Measurements from ENCODE around the gene TUBB2A. TPM values are rescaled to one million over a fixed set of nuclear protein-coding genes. Genes with fewer than 3 reads are reported as not detected.

The TUBB2A gene
- total and polyA plus RNA-seq, 2 of the 13 experiments (the other 11 are each of a cell fraction or from before 2014, with no cell fraction given): 35.3 to 106 TPM

DNA sequence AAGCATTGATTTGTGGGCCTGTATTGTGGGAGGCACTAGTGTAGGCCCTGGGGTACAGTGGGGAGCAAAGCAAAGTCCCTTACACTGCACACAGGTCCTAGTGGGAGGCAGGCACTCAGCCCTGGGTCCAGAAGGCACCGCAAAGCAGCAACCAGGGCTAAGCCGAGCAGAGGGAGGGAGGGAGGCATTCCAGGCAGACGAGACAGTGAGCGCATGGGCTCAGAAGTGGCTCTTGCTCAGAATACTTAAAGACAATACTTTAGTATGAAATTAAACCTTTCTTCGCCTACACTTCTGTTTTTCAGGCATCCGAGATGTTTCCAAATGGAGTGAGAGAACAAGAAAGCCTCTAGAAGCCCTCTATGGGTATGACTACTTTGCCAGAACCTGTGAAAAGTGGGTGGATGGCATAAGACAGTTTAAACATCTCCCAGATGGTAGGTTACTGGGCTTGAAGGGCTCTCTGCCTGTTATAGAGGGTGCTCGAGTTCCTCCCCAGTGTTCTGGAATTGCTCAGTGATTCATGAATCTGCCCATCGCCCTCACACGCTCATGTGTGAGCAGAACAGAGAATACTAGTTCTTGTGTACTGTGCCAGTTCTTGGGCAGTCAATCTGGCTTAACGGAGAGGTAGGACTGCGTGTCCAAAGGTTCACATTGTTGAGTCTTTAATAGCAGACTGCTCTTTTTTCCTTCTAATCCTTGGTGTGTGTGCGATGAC is 20.1 kb downstream of the TUBB2A start (continued):
- TF ChIP-seq, protein P1, sequence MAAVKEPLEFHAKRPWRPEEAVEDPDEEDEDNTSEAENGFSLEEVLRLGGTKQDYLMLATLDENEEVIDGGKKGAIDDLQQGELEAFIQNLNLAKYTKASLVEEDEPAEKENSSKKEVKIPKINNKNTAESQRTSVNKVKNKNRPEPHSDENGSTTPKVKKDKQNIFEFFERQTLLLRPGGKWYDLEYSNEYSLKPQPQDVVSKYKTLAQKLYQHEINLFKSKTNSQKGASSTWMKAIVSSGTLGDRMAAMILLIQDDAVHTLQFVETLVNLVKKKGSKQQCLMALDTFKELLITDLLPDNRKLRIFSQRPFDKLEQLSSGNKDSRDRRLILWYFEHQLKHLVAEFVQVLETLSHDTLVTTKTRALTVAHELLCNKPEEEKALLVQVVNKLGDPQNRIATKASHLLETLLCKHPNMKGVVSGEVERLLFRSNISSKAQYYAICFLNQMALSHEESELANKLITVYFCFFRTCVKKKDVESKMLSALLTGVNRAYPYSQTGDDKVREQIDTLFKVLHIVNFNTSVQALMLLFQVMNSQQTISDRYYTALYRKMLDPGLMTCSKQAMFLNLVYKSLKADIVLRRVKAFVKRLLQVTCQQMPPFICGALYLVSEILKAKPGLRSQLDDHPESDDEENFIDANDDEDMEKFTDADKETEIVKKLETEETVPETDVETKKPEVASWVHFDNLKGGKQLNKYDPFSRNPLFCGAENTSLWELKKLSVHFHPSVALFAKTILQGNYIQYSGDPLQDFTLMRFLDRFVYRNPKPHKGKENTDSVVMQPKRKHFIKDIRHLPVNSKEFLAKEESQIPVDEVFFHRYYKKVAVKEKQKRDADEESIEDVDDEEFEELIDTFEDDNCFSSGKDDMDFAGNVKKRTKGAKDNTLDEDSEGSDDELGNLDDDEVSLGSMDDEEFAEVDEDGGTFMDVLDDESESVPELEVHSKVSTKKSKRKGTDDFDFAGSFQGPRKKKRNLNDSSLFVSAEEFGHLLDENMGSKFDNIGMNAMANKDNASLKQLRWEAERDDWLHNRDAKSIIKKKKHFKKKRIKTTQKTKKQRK (IDR thresholded peaks at IDR 0.05; ENCODE audit: low read length): no peak
- TF ChIP-seq ZNF225 (CRISPR knock-in tag; IDR thresholded peaks at IDR 0.05) (no peak), RBM39 (IDR thresholded peaks at IDR 0.05; ENCODE audit: low read depth, low read length, poor library complexity, severe bottlenecking) (no peak), ZNF451 (CRISPR knock-in tag; IDR thresholded peaks at IDR 0.05) (no peak), ZNF589 (CRISPR knock-in tag; conservative IDR thresholded peaks at IDR 0.05) (no peak), CHD4 (IDR thresholded peaks at IDR 0.05; ENCODE audit: borderline replicate concordance, low read length) (no peak), CENPT (CRISPR knock-in tag; IDR thresholded peaks at IDR 0.05; ENCODE audit: low read depth) (no peak), ZNF75D (CRISPR knock-in tag; IDR thresholded peaks at IDR 0.05; ENCODE audit: borderline replicate concordance) (no peak), ZFP62 (CRISPR knock-in tag; IDR thresholded peaks at IDR 0.05) (no peak), SSRP1 (CRISPR knock-in tag; IDR thresholded peaks at IDR 0.05) (0 out of 2 replicates have a peak, but pooled peaks have one; percentile 20), RBM22 (optimal IDR thresholded peaks at IDR 0.05; ENCODE audit: low read length) (no peak)
- TF ChIP-seq, protein P2, sequence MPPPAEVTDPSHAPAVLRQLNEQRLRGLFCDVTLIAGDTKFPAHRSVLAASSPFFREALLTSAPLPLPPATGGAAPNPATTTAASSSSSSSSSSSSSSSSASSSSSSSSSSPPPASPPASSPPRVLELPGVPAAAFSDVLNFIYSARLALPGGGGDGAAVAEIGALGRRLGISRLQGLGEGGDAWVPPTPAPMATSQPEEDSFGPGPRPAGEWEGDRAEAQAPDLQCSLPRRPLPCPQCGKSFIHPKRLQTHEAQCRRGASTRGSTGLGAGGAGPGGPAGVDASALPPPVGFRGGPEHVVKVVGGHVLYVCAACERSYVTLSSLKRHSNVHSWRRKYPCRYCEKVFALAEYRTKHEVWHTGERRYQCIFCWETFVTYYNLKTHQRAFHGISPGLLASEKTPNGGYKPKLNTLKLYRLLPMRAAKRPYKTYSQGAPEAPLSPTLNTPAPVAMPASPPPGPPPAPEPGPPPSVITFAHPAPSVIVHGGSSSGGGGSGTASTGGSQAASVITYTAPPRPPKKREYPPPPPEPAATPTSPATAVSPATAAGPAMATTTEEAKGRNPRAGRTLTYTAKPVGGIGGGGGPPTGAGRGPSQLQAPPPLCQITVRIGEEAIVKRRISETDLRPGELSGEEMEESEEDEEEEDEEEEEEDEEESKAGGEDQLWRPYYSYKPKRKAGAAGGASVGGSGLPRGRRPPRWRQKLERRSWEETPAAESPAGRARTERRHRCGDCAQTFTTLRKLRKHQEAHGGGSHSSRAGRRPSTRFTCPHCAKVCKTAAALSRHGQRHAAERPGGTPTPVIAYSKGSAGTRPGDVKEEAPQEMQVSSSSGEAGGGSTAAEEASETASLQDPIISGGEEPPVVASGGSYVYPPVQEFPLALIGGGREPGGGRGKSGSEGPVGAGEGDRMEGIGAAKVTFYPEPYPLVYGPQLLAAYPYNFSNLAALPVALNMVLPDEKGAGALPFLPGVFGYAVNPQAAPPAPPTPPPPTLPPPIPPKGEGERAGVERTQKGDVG (CRISPR knock-in tag; IDR thresholded peaks at IDR 0.05; ENCODE audit: borderline replicate concordance): peak; percentile 36; the same call in 1 of the 2 replicates
- TF ChIP-seq, protein P3, sequence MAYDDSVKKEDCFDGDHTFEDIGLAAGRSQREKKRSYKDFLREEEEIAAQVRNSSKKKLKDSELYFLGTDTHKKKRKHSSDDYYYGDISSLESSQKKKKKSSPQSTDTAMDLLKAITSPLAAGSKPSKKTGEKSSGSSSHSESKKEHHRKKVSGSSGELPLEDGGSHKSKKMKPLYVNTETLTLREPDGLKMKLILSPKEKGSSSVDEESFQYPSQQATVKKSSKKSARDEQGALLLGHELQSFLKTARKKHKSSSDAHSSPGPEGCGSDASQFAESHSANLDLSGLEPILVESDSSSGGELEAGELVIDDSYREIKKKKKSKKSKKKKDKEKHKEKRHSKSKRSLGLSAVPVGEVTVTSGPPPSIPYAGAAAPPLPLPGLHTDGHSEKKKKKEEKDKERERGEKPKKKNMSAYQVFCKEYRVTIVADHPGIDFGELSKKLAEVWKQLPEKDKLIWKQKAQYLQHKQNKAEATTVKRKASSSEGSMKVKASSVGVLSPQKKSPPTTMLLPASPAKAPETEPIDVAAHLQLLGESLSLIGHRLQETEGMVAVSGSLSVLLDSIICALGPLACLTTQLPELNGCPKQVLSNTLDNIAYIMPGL (CRISPR knock-in tag; IDR thresholded peaks at IDR 0.05; ENCODE audit: borderline replicate concordance in 1 of 2, low read depth in 1 of 2): peak in 1 of 2 experiments; percentile 18; a peak in 1 of 4 replicates
- TF ChIP-seq, protein P4, sequence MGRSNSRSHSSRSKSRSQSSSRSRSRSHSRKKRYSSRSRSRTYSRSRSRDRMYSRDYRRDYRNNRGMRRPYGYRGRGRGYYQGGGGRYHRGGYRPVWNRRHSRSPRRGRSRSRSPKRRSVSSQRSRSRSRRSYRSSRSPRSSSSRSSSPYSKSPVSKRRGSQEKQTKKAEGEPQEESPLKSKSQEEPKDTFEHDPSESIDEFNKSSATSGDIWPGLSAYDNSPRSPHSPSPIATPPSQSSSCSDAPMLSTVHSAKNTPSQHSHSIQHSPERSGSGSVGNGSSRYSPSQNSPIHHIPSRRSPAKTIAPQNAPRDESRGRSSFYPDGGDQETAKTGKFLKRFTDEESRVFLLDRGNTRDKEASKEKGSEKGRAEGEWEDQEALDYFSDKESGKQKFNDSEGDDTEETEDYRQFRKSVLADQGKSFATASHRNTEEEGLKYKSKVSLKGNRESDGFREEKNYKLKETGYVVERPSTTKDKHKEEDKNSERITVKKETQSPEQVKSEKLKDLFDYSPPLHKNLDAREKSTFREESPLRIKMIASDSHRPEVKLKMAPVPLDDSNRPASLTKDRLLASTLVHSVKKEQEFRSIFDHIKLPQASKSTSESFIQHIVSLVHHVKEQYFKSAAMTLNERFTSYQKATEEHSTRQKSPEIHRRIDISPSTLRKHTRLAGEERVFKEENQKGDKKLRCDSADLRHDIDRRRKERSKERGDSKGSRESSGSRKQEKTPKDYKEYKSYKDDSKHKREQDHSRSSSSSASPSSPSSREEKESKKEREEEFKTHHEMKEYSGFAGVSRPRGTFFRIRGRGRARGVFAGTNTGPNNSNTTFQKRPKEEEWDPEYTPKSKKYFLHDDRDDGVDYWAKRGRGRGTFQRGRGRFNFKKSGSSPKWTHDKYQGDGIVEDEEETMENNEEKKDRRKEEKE (IDR thresholded peaks at IDR 0.05): no peak
- TF ChIP-seq, protein P5, sequence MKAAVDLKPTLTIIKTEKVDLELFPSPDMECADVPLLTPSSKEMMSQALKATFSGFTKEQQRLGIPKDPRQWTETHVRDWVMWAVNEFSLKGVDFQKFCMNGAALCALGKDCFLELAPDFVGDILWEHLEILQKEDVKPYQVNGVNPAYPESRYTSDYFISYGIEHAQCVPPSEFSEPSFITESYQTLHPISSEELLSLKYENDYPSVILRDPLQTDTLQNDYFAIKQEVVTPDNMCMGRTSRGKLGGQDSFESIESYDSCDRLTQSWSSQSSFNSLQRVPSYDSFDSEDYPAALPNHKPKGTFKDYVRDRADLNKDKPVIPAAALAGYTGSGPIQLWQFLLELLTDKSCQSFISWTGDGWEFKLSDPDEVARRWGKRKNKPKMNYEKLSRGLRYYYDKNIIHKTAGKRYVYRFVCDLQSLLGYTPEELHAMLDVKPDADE (CRISPR knock-in tag; IDR thresholded peaks at IDR 0.05): no peak

All from HepG2 (cell line).